Astrocyte of the spinal cord (primary cell): ENCODE results near the gene SH3RF1.

Experiments used
- DNase-seq: peaks from one replicate; pipeline ENCODE4 v3.0.0; 2011; ENCODE audit warnings: low read depth, low spot score
- H3K4me3 ChIP-seq: 2 replicates; pipeline ENCODE4 v1.5.1; 2011; ENCODE audit warnings: low read depth, mild to moderate bottlenecking, low read length, moderate library complexity
- CTCF ChIP-seq: IDR thresholded peaks from 2 replicates; pipeline ENCODE4 v1.5.1; 2012; ENCODE audit warnings: low read depth, mild to moderate bottlenecking, low read length, inconsistent platforms
- in situ Hi-C: cut with HindIII; loops from 2 replicates; pipeline ENCODE4 v1.10.0; 2017; ENCODE audit warnings: low sequenced_read_pairs

Gene SH3RF1

GRCh38 chr4:169080981-169081380, 189.8 kb downstream of the SH3RF1 start:
- TF ChIP-seq CTCF, result no peak
- H3K4me3 ChIP-seq, result no peak overlapping the region
- in situ Hi-C loops, result no loop called here
- DNase-seq, result peak; percentile 73

- TF ChIP-seq CTCF, result no peak
- DNase-seq, result peak; percentile 89
- in situ Hi-C loops, result no loop called here
- H3K4me3 ChIP-seq, result peak overlapping the region; percentile 10
Observed at GRCh38 chr4:169079942-169080827, 190.6 kb downstream of the SH3RF1 start.

- DNase-seq, result no peak
- TF ChIP-seq CTCF, result no peak
- in situ Hi-C loops, result no loop called here
- H3K4me3 ChIP-seq, result no peak overlapping the region
Observed at GRCh38 chr4:169074117-169074516, 196.6 kb downstream of the SH3RF1 start.

- in situ Hi-C loops, result no loop called here
- peak; percentile 48 for DNase-seq
- no peak overlapping the region for H3K4me3 ChIP-seq
- no peak for TF ChIP-seq CTCF
Observed at GRCh38 chr4:169071747-169072146, 199.0 kb downstream of the SH3RF1 start.

GRCh38 chr4:169070895-169071218, 199.9 kb downstream of the SH3RF1 start:
- no peak overlapping the region for H3K4me3 ChIP-seq
- in situ Hi-C loops, result no loop called here
- no peak for DNase-seq
- TF ChIP-seq CTCF, result no peak

- in situ Hi-C loops, result no loop called here
- H3K4me3 ChIP-seq, result no peak overlapping the region
- no peak for TF ChIP-seq CTCF
- peak; percentile 91 for DNase-seq
Observed at GRCh38 chr4:169070071-169070894, 200.5 kb downstream of the SH3RF1 start.
